Vagina (tissue), 2 donors: ENCODE results near the gene ERF.

Experiments used
- POLR2A ChIP-seq, 2 donors: fragments of 450-650 bp; IDR thresholded peaks; one replicate each; pipeline ENCODE4 v1.6.1; 2017; ENCODE audit warnings: antibody characterized with exemption in 2 of 2, mild to moderate bottlenecking in 2 of 2, moderate library complexity in 2 of 2
- TF ChIP-seq, protein P1 (sequence below), 3 experiments: fragments of 450-650 bp in 2 of 3; fragments of 200-600 bp in 1 of 3; sonication (generic) in 1 of 3; IDR thresholded peaks; one replicate each; pipeline ENCODE4 v1.5.1; 2017 to 2019; ENCODE audit warnings: antibody characterized with exemption in 3 of 3, mild to moderate bottlenecking in 2 of 3, moderate library complexity in 2 of 3

DNA sequence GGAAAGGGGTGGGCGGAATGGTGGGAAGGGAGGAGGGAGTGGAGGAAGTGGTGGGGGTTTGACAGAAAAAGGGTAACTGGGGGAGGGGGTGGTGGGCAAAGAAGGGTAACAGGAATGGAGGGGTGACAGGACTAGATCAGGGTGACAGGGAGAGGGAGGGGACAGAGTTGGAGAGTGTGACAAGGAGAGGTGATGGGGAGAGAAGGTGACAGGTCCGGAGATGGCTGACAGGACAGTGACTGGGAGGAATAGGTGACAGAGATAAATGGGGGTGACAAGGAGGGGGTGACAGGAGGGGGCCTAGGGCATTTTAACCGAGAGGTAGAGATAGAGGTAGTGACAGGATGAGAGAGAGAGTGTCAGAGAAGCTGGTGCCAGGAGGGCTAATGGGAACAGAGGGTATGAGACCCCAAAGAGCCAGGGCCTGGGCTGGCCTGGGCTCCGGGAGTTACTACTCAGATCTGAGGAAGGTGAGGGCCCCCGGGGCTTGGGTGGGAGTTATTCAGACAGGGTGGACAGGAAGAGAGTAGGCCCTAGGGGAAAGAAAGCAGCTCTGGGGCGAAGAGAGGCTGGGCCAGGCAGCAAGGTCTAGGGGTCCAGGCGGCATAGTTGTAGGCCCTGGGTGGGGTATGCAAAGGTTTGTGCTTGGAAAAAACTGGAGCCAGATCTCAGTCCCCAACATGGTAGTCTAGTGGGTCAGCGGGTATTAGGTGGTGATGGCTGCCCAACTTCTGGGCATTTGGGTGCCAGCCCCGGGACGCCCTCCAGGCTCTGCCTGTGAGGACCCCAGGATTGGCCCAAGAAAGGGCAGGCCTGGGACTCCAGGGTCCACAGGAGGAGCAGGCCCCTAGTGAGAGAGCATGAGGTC lies 14.8 kb upstream of the ERF start:
- TF ChIP-seq, protein P1, sequence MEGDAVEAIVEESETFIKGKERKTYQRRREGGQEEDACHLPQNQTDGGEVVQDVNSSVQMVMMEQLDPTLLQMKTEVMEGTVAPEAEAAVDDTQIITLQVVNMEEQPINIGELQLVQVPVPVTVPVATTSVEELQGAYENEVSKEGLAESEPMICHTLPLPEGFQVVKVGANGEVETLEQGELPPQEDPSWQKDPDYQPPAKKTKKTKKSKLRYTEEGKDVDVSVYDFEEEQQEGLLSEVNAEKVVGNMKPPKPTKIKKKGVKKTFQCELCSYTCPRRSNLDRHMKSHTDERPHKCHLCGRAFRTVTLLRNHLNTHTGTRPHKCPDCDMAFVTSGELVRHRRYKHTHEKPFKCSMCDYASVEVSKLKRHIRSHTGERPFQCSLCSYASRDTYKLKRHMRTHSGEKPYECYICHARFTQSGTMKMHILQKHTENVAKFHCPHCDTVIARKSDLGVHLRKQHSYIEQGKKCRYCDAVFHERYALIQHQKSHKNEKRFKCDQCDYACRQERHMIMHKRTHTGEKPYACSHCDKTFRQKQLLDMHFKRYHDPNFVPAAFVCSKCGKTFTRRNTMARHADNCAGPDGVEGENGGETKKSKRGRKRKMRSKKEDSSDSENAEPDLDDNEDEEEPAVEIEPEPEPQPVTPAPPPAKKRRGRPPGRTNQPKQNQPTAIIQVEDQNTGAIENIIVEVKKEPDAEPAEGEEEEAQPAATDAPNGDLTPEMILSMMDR (IDR thresholded peaks at IDR 0.05), result no peak
- no peak for TF ChIP-seq POLR2A (IDR thresholded peaks at IDR 0.05)
